GM12878 (cell line): ENCODE data around the gene SLC16A6. TPM values are rescaled to one million over a fixed set of nuclear protein-coding genes. Genes with fewer than 3 reads are reported as not detected.

Source experiments
- ATAC-seq: fragments of 200-7000 bp; cut with Tn5 transposase; 3 replicates; pipeline ENCODE4 v1.9.1; 2020; ENCODE audit warnings: mild to moderate bottlenecking, moderate library complexity
- BruUV-seq: library from RNA; stranded (reverse); fragments of 400-500 nt; replicated peaks from 2 replicates; lab custom pipeline; 2021; lab: Mats Ljungman, UMichigan
- CTCF ChIA-PET: fragments of 300-600 bp; sonication (Branson Sonifier 250); formaldehyde crosslinking; extraction: SDS; loops from one replicate; lab custom pipeline; 2021; ENCODE audit warnings: inconsistent platforms; lab: Yijun Ruan, JAX
- POLR2A ChIA-PET: fragments of 350-600 bp; formaldehyde crosslinking; extraction: SDS; loops from one replicate; lab custom pipeline; 2021; ENCODE audit warnings: inconsistent platforms; lab: Charles Lee
- RAD21 ChIA-PET: fragments of 300-600 bp; sonication (Branson Sonifier 250); formaldehyde crosslinking; loops from one replicate; lab custom pipeline; 2023; ENCODE audit warnings: antibody characterized with exemption; ENCODE audit not compliant: unreplicated experiment; lab: Charles Lee
- SMC1A ChIA-PET: fragments of 300-600 bp; sonication (Branson Sonifier 250); formaldehyde crosslinking; loops from one replicate; lab custom pipeline; 2023; ENCODE audit not compliant: unreplicated experiment, uncharacterized antibody; lab: Charles Lee
- DNase-seq: peaks from one replicate; pipeline ENCODE4 v3.0.0-alpha.2; 2011; ENCODE audit warnings: low read depth, low spot score
- FAIRE-seq: peaks from 3 replicates; lab custom pipeline; 2011; peaks lifted over from hg19 to GRCh38; lab: Jason Lieb, UNC
- H2AFZ ChIP-seq: 2 replicates; pipeline ENCODE4 v1.6.0; 2011; ENCODE audit warnings: low read depth, low read length, control low read depth; ENCODE audit not compliant: control insufficient read depth
- H3K27ac ChIP-seq: 2 replicates; pipeline ENCODE4 v1.5.1; 2011; ENCODE audit warnings: control low read depth; ENCODE audit not compliant: control insufficient read depth, insufficient read depth
- H3K27me3 ChIP-seq, 2 experiments: replicated peaks in 1 of 2; 2 replicates each; pipeline versions ENCODE4 v1.6.0 to v1.6.1; 2011; ENCODE audit warnings: low read length in 1 of 2; ENCODE audit not compliant: control insufficient read depth in 2 of 2, insufficient read depth in 2 of 2
- H3K36me3 ChIP-seq, 2 experiments: 2 replicates each; pipeline ENCODE4 v1.5.1; 2011; ENCODE audit warnings: low read length in 1 of 2; ENCODE audit not compliant: control insufficient read depth in 2 of 2, insufficient read depth in 2 of 2
- H3K4me1 ChIP-seq: 2 replicates; pipeline ENCODE4 v1.6.1; 2011; ENCODE audit warnings: mild to moderate bottlenecking, low read length, moderate library complexity, mixed read lengths; ENCODE audit not compliant: control insufficient read depth, insufficient read depth
- H3K4me2 ChIP-seq: 2 replicates; pipeline ENCODE4 v1.6.0; 2011; ENCODE audit warnings: control low read depth; ENCODE audit not compliant: control insufficient read depth, insufficient read depth
- H3K4me3 ChIP-seq: fragments of 200-600 bp; sonication (generic); 2 replicates; pipeline ENCODE4 v1.5.1; 2016
- H3K79me2 ChIP-seq: 2 replicates; pipeline ENCODE4 v1.6.0; 2011; ENCODE audit warnings: low read length; ENCODE audit not compliant: control insufficient read depth, insufficient read depth
- H3K9ac ChIP-seq: 2 replicates; pipeline ENCODE4 v1.8.0; 2011; ENCODE audit warnings: low read length, control low read depth, mixed read lengths; ENCODE audit not compliant: control insufficient read depth, insufficient read depth
- H3K9me3 ChIP-seq: replicated peaks from 3 replicates; pipeline ENCODE4 v1.5.1; 2011; ENCODE audit warnings: mild to moderate bottlenecking, low read length; ENCODE audit not compliant: control insufficient read depth, insufficient read depth
- H4K20me1 ChIP-seq: 2 replicates; pipeline ENCODE4 v1.6.0; 2011; ENCODE audit not compliant: control insufficient read depth, insufficient read depth
- CBX5 ChIP-seq: sonication (generic); IDR thresholded peaks from 2 replicates; pipeline ENCODE4 v1.6.1; 2016; ENCODE audit warnings: low read depth, moderate library complexity, mild to moderate bottlenecking, inconsistent platforms
- MYB ChIP-seq: fragments of 150-350 bp; IDR thresholded peaks from 2 replicates; pipeline ENCODE4 v1.6.1; 2014; ENCODE audit warnings: mild to moderate bottlenecking, low read depth, low read length, borderline replicate concordance
- MYC ChIP-seq: IDR thresholded peaks from 2 replicates; pipeline ENCODE4 v1.6.1; 2011; ENCODE audit warnings: mild to moderate bottlenecking, low read length, moderate library complexity, inconsistent platforms; ENCODE audit not compliant: insufficient read depth, insufficient replicate concordance, insufficient read length, severe bottlenecking
- NR2C2 ChIP-seq: IDR thresholded peaks from 2 replicates; pipeline ENCODE4 v1.6.1; 2011; ENCODE audit warnings: borderline replicate concordance, low read depth; ENCODE audit not compliant: control insufficient read depth, insufficient read length
- RUNX3 ChIP-seq: IDR thresholded peaks from 2 replicates; pipeline ENCODE4 v1.6.1; 2012; ENCODE audit warnings: low read length, inconsistent platforms
- ZSCAN29 ChIP-seq: fragments of 450-650 bp; IDR thresholded peaks from 2 replicates; pipeline ENCODE4 v1.6.1; 2017; ENCODE audit warnings: mild to moderate bottlenecking, moderate library complexity
- WGBS: methylation state at CpG from one replicate; pipeline ENCODE4 v1.1.6; 2016; ENCODE audit warnings: low lambda C conversion rate; ENCODE audit not compliant: insufficient replicate concordance, insufficient coverage; ENCODE audit errors: missing lambda C conversion rate; 5-methylcytosine and 5-hydroxymethylcytosine counted together
- in situ Hi-C: fragments of 300-500 bp; cut with MboI; formaldehyde crosslinking; loops from 9 replicates; pipeline ENCODE4 v1.14.3; 2018; ENCODE audit warnings: mixed read lengths
- intact Hi-C: fragments of 100-400 bp; cut with micrococcal nuclease; formaldehyde crosslinking; loops from one replicate; pipeline ENCODE4 v1.14.2; 2022; ENCODE audit not compliant: unreplicated experiment
- polyA plus RNA-seq, 11 experiments: library from polyadenylated mRNA; depleted of rRNA in 4 of 11; unstranded in 6 of 11; stranded (reverse) in 5 of 11; fragments of >200 nt; fragmentation: Nextera tagmentation in 4 of 11; fragmentation: Illumina TruSeq in 1 of 11; extraction: Ambion mirVana in 4 of 11; extraction: Trizol in 1 of 11; gene quantifications; 1 replicate in 1 of 11; 2 replicates in 10 of 11; pipeline versions ENCODE4 v1.2.1 to v1.2.3, GENCODE V29; 2011 to 2016; ENCODE audit warnings: inconsistent platforms in 2 of 11, missing spikeins in 2 of 11, low read depth in 1 of 11
- total RNA-seq, 4 experiments: library from RNA; depleted of rRNA in 3 of 4; stranded (reverse); fragments of >200 nt in 3 of 4; fragmentation: Illumina TruSeq in 1 of 4; extraction: Trizol in 1 of 4; gene quantifications; 2 replicates each; pipeline versions ENCODE4 v1.2.1 to v1.2.3, GENCODE V29; 2013 to 2021

The SLC16A6 gene
- total and polyA plus RNA-seq, 10 of the 15 experiments (the other 5 are each of a cell fraction or from before 2014, with no cell fraction given): 2.4 to 8.8 (median 6.0) TPM

- H3K79me2 ChIP-seq: no peaks in the 10 kb centered on the region
- intact Hi-C loops (no loop called here), in situ Hi-C loops (no loop called here)
- no peaks in the 10 kb centered on the region for H3K36me3 ChIP-seq
- TF ChIP-seq NR2C2 (no peak), RUNX3 (no peak), MYC (no peak), CBX5 (no peak), ZSCAN29 (no peak)
- no peak overlapping the region for H3K9ac ChIP-seq
- no TSS peak for BruUV-seq
- ChIA-PET SMC1A (interaction anchor here (0.6 to 0.7 kb wide), 2 partner anchors 42 to 1292 kb away, joined by 4 read pairs; no protein-coding TSS in a partner anchor), CTCF (no interaction called here), RAD21 (no interaction called here), POLR2A (interaction anchor here (0.6 to 0.7 kb wide), 2 partner anchors 21 to 25 kb away, joined by 3 to 6 read pairs; no protein-coding TSS in a partner anchor)
- no peak overlapping the region for H3K4me3 ChIP-seq
- 91% methylated on average over 6 of the region's 6 CpGs for WGBS
- peaks cover 3% of the 10 kb centered on the region; the same call in 1 of the 2 replicates for H3K4me1 ChIP-seq
- no peaks in the 10 kb centered on the region for H3K27me3 ChIP-seq
- no peaks in the 10 kb centered on the region for H3K9me3 ChIP-seq
- no peaks in the 10 kb centered on the region for H4K20me1 ChIP-seq
- no peak overlapping the region for H3K27ac ChIP-seq
- ATAC-seq (no peak), FAIRE-seq (no peak), DNase-seq (no peak)
- H2AFZ ChIP-seq: no peak overlapping the region
- H3K4me2 ChIP-seq: no peak overlapping the region
These were observed 26.5 kb upstream of the SLC16A6 start for GRCh38 chr17:68317458-68317857.

- no TSS peak for BruUV-seq
- H3K36me3 ChIP-seq: no peaks in the 10 kb centered on the region
- H3K4me3 ChIP-seq: no peak overlapping the region
- no peak overlapping the region for H3K9ac ChIP-seq
- RAD21 ChIA-PET: no interaction called here
- POLR2A ChIA-PET: no interaction called here
- no peak overlapping the region for H3K27ac ChIP-seq
- FAIRE-seq: no peak
- no peak for DNase-seq
- no peak overlapping the region for H2AFZ ChIP-seq
- no peaks in the 10 kb centered on the region for H3K79me2 ChIP-seq
- in situ Hi-C loops (no loop called here), intact Hi-C loops (no loop called here)
- CTCF ChIA-PET: interaction anchor here (1.1 kb wide), 1 partner anchor 39 kb away, joined by 5 read pairs; no protein-coding TSS in a partner anchor
- SMC1A ChIA-PET: no interaction called here
- H3K27me3 ChIP-seq: no peaks in the 10 kb centered on the region
- H3K9me3 ChIP-seq: no peaks in the 10 kb centered on the region
- TF ChIP-seq MYB: no peak
- H4K20me1 ChIP-seq: no peaks in the 10 kb centered on the region
- no peak for ATAC-seq
- 89% methylated on average over 4 of the region's 4 CpGs for WGBS
- no peak overlapping the region for H3K4me2 ChIP-seq
- H3K4me1 ChIP-seq: peaks cover 3% of the 10 kb centered on the region; the same call in 1 of the 2 replicates
These were observed 25.0 kb upstream of the SLC16A6 start for GRCh38 chr17:68315930-68316329.
